ENCODE measurements around the gene BNC2.
"Not testable (repeated sequence)": the region's sequence is repeated elsewhere in the genome, so short reads cannot be mapped to it uniquely, and the experiment has no call there.

DNA sequence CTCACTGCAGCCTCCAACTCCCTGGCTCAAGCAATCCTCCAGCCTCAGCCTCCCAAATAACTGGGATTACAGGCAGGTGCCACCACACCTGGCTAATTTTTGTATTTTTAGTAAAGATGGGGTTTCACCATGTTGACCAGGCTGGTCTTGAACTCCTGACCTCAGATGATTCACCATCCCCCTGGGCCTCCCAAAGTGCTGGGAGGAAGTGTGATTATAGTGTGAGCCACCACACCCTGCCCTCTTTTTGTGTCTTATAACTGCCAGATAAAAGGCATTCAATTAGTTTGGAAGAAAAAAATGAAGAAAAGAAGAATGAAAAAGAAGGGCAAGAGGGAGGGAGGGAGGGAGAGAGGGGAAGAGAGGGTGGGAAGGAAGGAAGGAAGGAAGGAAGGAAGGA is 37.7 kb upstream of the BNC2 start:
- TF ChIP-seq EZH2 (IDR thresholded peaks at IDR 0.05; ENCODE audit: insufficient read depth, low read length), result not testable (repeated sequence)
- TF ChIP-seq, protein P1, sequence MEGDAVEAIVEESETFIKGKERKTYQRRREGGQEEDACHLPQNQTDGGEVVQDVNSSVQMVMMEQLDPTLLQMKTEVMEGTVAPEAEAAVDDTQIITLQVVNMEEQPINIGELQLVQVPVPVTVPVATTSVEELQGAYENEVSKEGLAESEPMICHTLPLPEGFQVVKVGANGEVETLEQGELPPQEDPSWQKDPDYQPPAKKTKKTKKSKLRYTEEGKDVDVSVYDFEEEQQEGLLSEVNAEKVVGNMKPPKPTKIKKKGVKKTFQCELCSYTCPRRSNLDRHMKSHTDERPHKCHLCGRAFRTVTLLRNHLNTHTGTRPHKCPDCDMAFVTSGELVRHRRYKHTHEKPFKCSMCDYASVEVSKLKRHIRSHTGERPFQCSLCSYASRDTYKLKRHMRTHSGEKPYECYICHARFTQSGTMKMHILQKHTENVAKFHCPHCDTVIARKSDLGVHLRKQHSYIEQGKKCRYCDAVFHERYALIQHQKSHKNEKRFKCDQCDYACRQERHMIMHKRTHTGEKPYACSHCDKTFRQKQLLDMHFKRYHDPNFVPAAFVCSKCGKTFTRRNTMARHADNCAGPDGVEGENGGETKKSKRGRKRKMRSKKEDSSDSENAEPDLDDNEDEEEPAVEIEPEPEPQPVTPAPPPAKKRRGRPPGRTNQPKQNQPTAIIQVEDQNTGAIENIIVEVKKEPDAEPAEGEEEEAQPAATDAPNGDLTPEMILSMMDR (IDR thresholded peaks at IDR 0.05; ENCODE audit: insufficient read depth, low read depth, low read length), result not testable (repeated sequence)

All from astrocyte (in vitro differentiated cells and primary cell).